HL-60 (cell line): Measurements from ENCODE around the gene LRBA.

Source experiments
- CTCF ChIP-seq: IDR thresholded peaks from one replicate; pipeline ENCODE4 v1.5.1; 2011; ENCODE audit warnings: low read length, control low read depth, inconsistent platforms; ENCODE audit not compliant: insufficient read depth
- REST ChIP-seq: IDR thresholded peaks from 2 replicates; pipeline ENCODE4 v1.6.1; 2012; ENCODE audit warnings: low read depth; ENCODE audit not compliant: insufficient replicate concordance

GRCh38 chr4:150431221-150431620 is 583.9 kb downstream of the LRBA start:
- TF ChIP-seq CTCF: no peak
- TF ChIP-seq REST: no peak
